Measurements from ENCODE around the gene UNKL. TPM values are rescaled to one million over a fixed set of nuclear protein-coding genes. Genes with fewer than 3 reads are reported as not detected.

UNKL gene
- total RNA-seq, 1 experiment from 2014 or later = 32.0 TPM

DNA sequence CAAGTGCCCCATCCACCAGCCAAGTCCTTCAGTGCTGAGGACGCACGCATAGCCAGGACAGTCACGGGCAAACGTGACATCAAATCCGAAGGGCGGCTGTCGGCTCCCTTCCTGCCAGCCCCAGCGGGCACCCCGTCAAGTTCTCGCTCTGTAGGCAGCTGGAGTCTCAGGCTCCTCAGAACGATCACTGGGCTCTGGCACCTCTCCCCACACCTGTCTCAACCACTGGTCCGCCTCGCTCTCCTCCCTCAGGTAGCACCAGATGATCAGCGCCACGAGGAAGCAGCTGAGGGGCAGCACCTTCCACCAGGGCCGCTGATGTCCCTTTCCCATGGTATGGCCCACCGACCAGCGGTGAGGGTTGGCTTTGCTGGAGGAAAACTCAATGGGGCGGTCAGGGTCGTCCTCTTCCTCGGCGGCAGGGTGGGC, 5.6 kb upstream of the UNKL start:
- H3K4me2 ChIP-seq (ENCODE audit: insufficient read depth, insufficient read length, low read length) = peak overlapping the region; percentile 81
- no peak for TF ChIP-seq CTCF (conservative IDR thresholded peaks at IDR 0.05)
- H3K27me3 ChIP-seq (ENCODE audit: insufficient read depth, low read length) = no peaks in the 10 kb centered on the region
- no peak overlapping the region for H3K56ac ChIP-seq (ENCODE audit: insufficient read length, low read depth, low read length)
- no peak overlapping the region for H4K91ac ChIP-seq (ENCODE audit: insufficient read length, low read depth, low read length)
- H2AK5ac ChIP-seq (ENCODE audit: insufficient read length, low read length) = no peak overlapping the region
- H3K27me3 Mint-ChIP-seq (ENCODE audit: low read depth) = no peaks in the 10 kb centered on the region
- peaks cover 13% of the 10 kb centered on the region for H3K23me2 ChIP-seq (ENCODE audit: insufficient read length, low read depth, low read length, poor library complexity, severe bottlenecking)
- no peak overlapping the region for H2BK20ac ChIP-seq (ENCODE audit: low read depth, low read length, poor library complexity, severe bottlenecking)
- no peaks in the 10 kb centered on the region for H3K9me3 ChIP-seq (ENCODE audit: control insufficient read depth, low read depth, low read length)
- H3K4me1 Mint-ChIP-seq = peaks cover 3 to 13% of the 10 kb centered on the region in 2 experiments; a peak in 3 of 4 replicates
- no peak overlapping the region for H3K23ac ChIP-seq (ENCODE audit: insufficient read length, low read depth, low read length)
- H3T11ph ChIP-seq (ENCODE audit: low read length) = no peak overlapping the region
- peak overlapping the region; percentile 40 for H3K14ac ChIP-seq (ENCODE audit: insufficient read depth, low read length)
- no peak overlapping the region for H2BK15ac ChIP-seq (ENCODE audit: low read depth, low read length)
- no peak overlapping the region for H3K4ac ChIP-seq (ENCODE audit: low read depth, low read length)
- H2BK5ac ChIP-seq (ENCODE audit: insufficient read length, low read length) = no peak overlapping the region
- no CpG with 5 or more reads among the region's 22 CpGs for WGBS (ENCODE audit: extremely low coverage, insufficient read length, low lambda C conversion rate)
- H2BK12ac ChIP-seq (ENCODE audit: insufficient read length, low read depth, low read length) = no peak overlapping the region
- no peak overlapping the region for H2BK120ac ChIP-seq (ENCODE audit: low read depth, low read length, poor library complexity, severe bottlenecking)
- H3K9ac ChIP-seq (ENCODE audit: extremely low read depth, insufficient read length, low read length) = peak overlapping the region; percentile 89
- peaks cover 9% of the 10 kb centered on the region; the same call in 1 of the 2 replicates for H3K79me2 ChIP-seq (ENCODE audit: insufficient read depth, low read length)
- H3K27ac Mint-ChIP-seq = peak overlapping the region in 2 of 3 experiments; percentile 86 to 96; a peak in 4 of 7 replicates
- H3K4me3 Mint-ChIP-seq = peak overlapping the region; percentile 88 to 95
- peaks cover 6 to 10% of the 10 kb centered on the region in 2 experiments; a peak in 4 of 5 replicates for H3K9me3 Mint-ChIP-seq
- DNase-seq = no peak
- H3K27ac ChIP-seq (ENCODE audit: insufficient read length, low read depth, low read length) = no peak overlapping the region
- H3K18ac ChIP-seq (ENCODE audit: insufficient read length, low read depth, low read length) = peak overlapping the region; percentile 34
- peaks cover 0 to 6% (median 3%) of the 10 kb centered on the region in 3 experiments; a peak in 5 of 7 replicates for H3K36me3 Mint-ChIP-seq (ENCODE audit: insufficient read depth in 1 of 3, low read depth in 3 of 3)
- H3K4me1 ChIP-seq (ENCODE audit: insufficient read depth, low read length) = no peaks in the 10 kb centered on the region
- H4K20me1 ChIP-seq (ENCODE audit: control insufficient read depth, insufficient read depth, insufficient read length) = no peaks in the 10 kb centered on the region
- H2AFZ ChIP-seq (ENCODE audit: low read length) = no peak overlapping the region
- H4K5ac ChIP-seq (ENCODE audit: insufficient read length, low read depth, low read length) = no peak overlapping the region
- H4K8ac ChIP-seq (replicated peaks; ENCODE audit: insufficient read length, low read depth, low read length) = no peak overlapping the region
- no peaks in the 10 kb centered on the region for H3K79me1 ChIP-seq (ENCODE audit: insufficient read depth, low read depth, low read length, poor library complexity, severe bottlenecking)
